Immature natural killer cell (primary cell): ENCODE measurements around the gene PAX5. TPM values are rescaled to one million over a fixed set of nuclear protein-coding genes. Genes with fewer than 3 reads are reported as not detected.

Experiments
- DNase-seq, 3 donors: peaks; one replicate each; pipeline ENCODE4 v3.0.0; 2022; ENCODE audit warnings: mixed read lengths in 1 of 3
- H3K27ac Mint-ChIP-seq, 6 donors: one replicate each; pipeline ENCODE4 v1.8.0; 2020; ENCODE audit warnings: mixed read lengths in 6 of 6, mild to moderate bottlenecking in 5 of 6, inconsistent platforms in 4 of 6, moderate library complexity in 3 of 6
- H3K27me3 Mint-ChIP-seq, 3 donors: one replicate each; pipeline ENCODE4 v1.8.0; 2020 to 2021; ENCODE audit warnings: low read depth in 3 of 3, mild to moderate bottlenecking in 3 of 3, mixed read lengths in 3 of 3, moderate library complexity in 3 of 3, inconsistent platforms in 1 of 3
- H3K36me3 Mint-ChIP-seq, 3 donors: one replicate each; pipeline ENCODE4 v1.8.0; 2020; ENCODE audit warnings: mixed read lengths in 3 of 3, inconsistent platforms in 2 of 3, mild to moderate bottlenecking in 2 of 3
- H3K4me1 Mint-ChIP-seq, 2 donors: one replicate each; pipeline ENCODE4 v1.8.0; 2020; ENCODE audit warnings: inconsistent platforms in 2 of 2, mild to moderate bottlenecking in 2 of 2, mixed read lengths in 2 of 2, moderate library complexity in 1 of 2
- H3K4me3 Mint-ChIP-seq, 5 donors: one replicate each; pipeline ENCODE4 v1.8.0; 2020; ENCODE audit warnings: mild to moderate bottlenecking in 5 of 5, mixed read lengths in 5 of 5, inconsistent platforms in 3 of 5, moderate library complexity in 3 of 5
- H3K9me3 Mint-ChIP-seq, 6 donors: one replicate each; pipeline ENCODE4 v1.8.0; 2020; ENCODE audit warnings: mild to moderate bottlenecking in 6 of 6, mixed read lengths in 6 of 6, inconsistent platforms in 4 of 6, moderate library complexity in 3 of 6
- polyA plus RNA-seq, 3 donors: library from polyadenylated mRNA; unstranded; fragments of 300-500 nt; fragmentation: Illumina TruSeq; gene quantifications; one replicate each; pipeline ENCODE4 v1.2.3, GENCODE V29; 2021

PAX5 gene
- polyA plus RNA-seq, 3 donors from 2014 or later, result 0.03 TPM; not detected in 2

GRCh38 chr9:36964791-36965190, 69.3 kb downstream of the PAX5 start:
- Mint-ChIP-seq H3K4me3 (no peak overlapping the region), H3K27ac (no peak overlapping the region), H3K9me3 (no peaks in the 10 kb centered on the region), H3K27me3 (peaks cover 2 to 5% (median 3%) of the 10 kb centered on the region in 3 donors), H3K4me1 (peaks cover 0 to 3% of the 10 kb centered on the region in 2 donors), H3K36me3 (no peaks in the 10 kb centered on the region)
- no peak for DNase-seq

- no peaks in the 10 kb centered on the region for H3K9me3 Mint-ChIP-seq
- H3K27me3 Mint-ChIP-seq, result peaks cover 4 to 8% (median 5%) of the 10 kb centered on the region in 3 donors
- DNase-seq, result no peak
- H3K36me3 Mint-ChIP-seq, result no peaks in the 10 kb centered on the region
- H3K27ac Mint-ChIP-seq, result no peak overlapping the region
- no peak overlapping the region for H3K4me3 Mint-ChIP-seq
- H3K4me1 Mint-ChIP-seq, result peaks cover 0 to 3% of the 10 kb centered on the region in 2 donors
Measured at GRCh38 chr9:36963346-36963745, 70.7 kb downstream of the PAX5 start.

GRCh38 chr9:36962691-36963090, 71.4 kb downstream of the PAX5 start:
- no peaks in the 10 kb centered on the region for H3K36me3 Mint-ChIP-seq
- no peak overlapping the region for H3K27ac Mint-ChIP-seq
- H3K4me3 Mint-ChIP-seq, result no peak overlapping the region
- no peak for DNase-seq
- H3K9me3 Mint-ChIP-seq, result no peaks in the 10 kb centered on the region
- peaks cover 0 to 3% of the 10 kb centered on the region in 2 donors for H3K4me1 Mint-ChIP-seq
- peaks cover 4 to 10% (median 6%) of the 10 kb centered on the region in 3 donors for H3K27me3 Mint-ChIP-seq

GRCh38 chr9:36961561-36962325, 72.3 kb downstream of the PAX5 start:
- Mint-ChIP-seq H3K36me3 (no peaks in the 10 kb centered on the region), H3K27ac (no peak overlapping the region), H3K9me3 (no peaks in the 10 kb centered on the region), H3K4me1 (peaks cover 0 to 3% of the 10 kb centered on the region in 2 donors), H3K4me3 (peak overlapping the region in 1 of 5 donors; percentile 10), H3K27me3 (peaks cover 5 to 12% (median 7%) of the 10 kb centered on the region in 3 donors)
- no peak for DNase-seq

GRCh38 chr9:36961051-36961450, 73.0 kb downstream of the PAX5 start:
- Mint-ChIP-seq H3K27me3 (peaks cover 8 to 13% (median 12%) of the 10 kb centered on the region in 3 donors), H3K4me1 (peaks cover 0 to 2% of the 10 kb centered on the region in 2 donors), H3K27ac (no peak overlapping the region), H3K36me3 (no peaks in the 10 kb centered on the region), H3K4me3 (no peak overlapping the region), H3K9me3 (no peaks in the 10 kb centered on the region)
- DNase-seq, result no peak

GRCh38 chr9:36960575-36960955, 73.5 kb downstream of the PAX5 start:
- Mint-ChIP-seq H3K36me3 (no peaks in the 10 kb centered on the region), H3K4me1 (peaks cover 0 to 2% of the 10 kb centered on the region in 2 donors), H3K9me3 (no peaks in the 10 kb centered on the region), H3K4me3 (no peak overlapping the region), H3K27me3 (peaks cover 8 to 14% (median 13%) of the 10 kb centered on the region in 3 donors), H3K27ac (no peak overlapping the region)
- no peak for DNase-seq

GRCh38 chr9:36959681-36960574, 74.1 kb downstream of the PAX5 start:
- peaks cover 0 to 2% of the 10 kb centered on the region in 2 donors for H3K4me1 Mint-ChIP-seq
- no peak overlapping the region for H3K27ac Mint-ChIP-seq
- no peaks in the 10 kb centered on the region for H3K36me3 Mint-ChIP-seq
- H3K9me3 Mint-ChIP-seq, result no peaks in the 10 kb centered on the region
- H3K4me3 Mint-ChIP-seq, result peak overlapping the region in 1 of 5 donors; percentile 7
- DNase-seq, result no peak
- peaks cover 10 to 14% (median 13%) of the 10 kb centered on the region in 3 donors for H3K27me3 Mint-ChIP-seq

- H3K27ac Mint-ChIP-seq, result no peak overlapping the region
- peaks cover 11 to 20% (median 15%) of the 10 kb centered on the region in 3 donors for H3K27me3 Mint-ChIP-seq
- H3K9me3 Mint-ChIP-seq, result no peaks in the 10 kb centered on the region
- peaks cover 0 to 2% of the 10 kb centered on the region in 2 donors for H3K4me1 Mint-ChIP-seq
- no peak for DNase-seq
- no peaks in the 10 kb centered on the region for H3K36me3 Mint-ChIP-seq
- no peak overlapping the region for H3K4me3 Mint-ChIP-seq
Measured at GRCh38 chr9:36956908-36957307, 77.2 kb downstream of the PAX5 start.

GRCh38 chr9:36950389-36950788, 83.7 kb downstream of the PAX5 start:
- Mint-ChIP-seq H3K27ac (no peak overlapping the region), H3K36me3 (no peaks in the 10 kb centered on the region), H3K4me3 (no peak overlapping the region), H3K27me3 (peaks cover 2 to 14% (median 12%) of the 10 kb centered on the region in 3 donors), H3K9me3 (peaks cover 0 to 2% (median 0%) of the 10 kb centered on the region in 6 donors), H3K4me1 (no peaks in the 10 kb centered on the region)
- no peak for DNase-seq

- H3K9me3 Mint-ChIP-seq, result peaks cover 0 to 2% (median 0%) of the 10 kb centered on the region in 6 donors
- DNase-seq, result no peak
- no peak overlapping the region for H3K4me3 Mint-ChIP-seq
- peaks cover 0 to 14% (median 8%) of the 10 kb centered on the region in 3 donors for H3K27me3 Mint-ChIP-seq
- H3K36me3 Mint-ChIP-seq, result no peaks in the 10 kb centered on the region
- H3K4me1 Mint-ChIP-seq, result no peaks in the 10 kb centered on the region
- no peak overlapping the region for H3K27ac Mint-ChIP-seq
Measured at GRCh38 chr9:36949466-36949865, 84.6 kb downstream of the PAX5 start.

- Mint-ChIP-seq H3K4me1 (no peaks in the 10 kb centered on the region), H3K4me3 (no peak overlapping the region), H3K27ac (no peak overlapping the region), H3K9me3 (peaks cover 0 to 2% (median 0%) of the 10 kb centered on the region in 6 donors), H3K36me3 (no peaks in the 10 kb centered on the region), H3K27me3 (peaks cover 0 to 14% (median 7%) of the 10 kb centered on the region in 3 donors)
- DNase-seq, result no peak
Measured at GRCh38 chr9:36948051-36948450, 86.0 kb downstream of the PAX5 start.

GRCh38 chr9:36946653-36947052, 87.4 kb downstream of the PAX5 start:
- no peak for DNase-seq
- peaks cover 0 to 2% (median 0%) of the 10 kb centered on the region in 6 donors for H3K9me3 Mint-ChIP-seq
- H3K4me1 Mint-ChIP-seq, result no peaks in the 10 kb centered on the region
- H3K27me3 Mint-ChIP-seq, result peaks cover 0 to 13% (median 4%) of the 10 kb centered on the region in 3 donors
- H3K4me3 Mint-ChIP-seq, result no peak overlapping the region
- no peaks in the 10 kb centered on the region for H3K36me3 Mint-ChIP-seq
- H3K27ac Mint-ChIP-seq, result no peak overlapping the region

GRCh38 chr9:36945999-36946398, 88.1 kb downstream of the PAX5 start:
- Mint-ChIP-seq H3K9me3 (peaks cover 0 to 2% (median 0%) of the 10 kb centered on the region in 6 donors), H3K4me1 (no peaks in the 10 kb centered on the region), H3K27me3 (peaks cover 0 to 12% (median 4%) of the 10 kb centered on the region in 3 donors), H3K27ac (no peak overlapping the region), H3K4me3 (no peak overlapping the region), H3K36me3 (no peaks in the 10 kb centered on the region)
- no peak for DNase-seq

- Mint-ChIP-seq H3K27ac (no peak overlapping the region), H3K27me3 (peaks cover 0 to 2% (median 2%) of the 10 kb centered on the region in 3 donors), H3K9me3 (no peaks in the 10 kb centered on the region), H3K4me1 (no peaks in the 10 kb centered on the region), H3K4me3 (no peak overlapping the region), H3K36me3 (no peaks in the 10 kb centered on the region)
- no peak for DNase-seq
Measured at GRCh38 chr9:36942891-36943290, 91.2 kb downstream of the PAX5 start.
